ENCODE data around the gene NR2F6.

- TF ChIP-seq, protein P1, sequence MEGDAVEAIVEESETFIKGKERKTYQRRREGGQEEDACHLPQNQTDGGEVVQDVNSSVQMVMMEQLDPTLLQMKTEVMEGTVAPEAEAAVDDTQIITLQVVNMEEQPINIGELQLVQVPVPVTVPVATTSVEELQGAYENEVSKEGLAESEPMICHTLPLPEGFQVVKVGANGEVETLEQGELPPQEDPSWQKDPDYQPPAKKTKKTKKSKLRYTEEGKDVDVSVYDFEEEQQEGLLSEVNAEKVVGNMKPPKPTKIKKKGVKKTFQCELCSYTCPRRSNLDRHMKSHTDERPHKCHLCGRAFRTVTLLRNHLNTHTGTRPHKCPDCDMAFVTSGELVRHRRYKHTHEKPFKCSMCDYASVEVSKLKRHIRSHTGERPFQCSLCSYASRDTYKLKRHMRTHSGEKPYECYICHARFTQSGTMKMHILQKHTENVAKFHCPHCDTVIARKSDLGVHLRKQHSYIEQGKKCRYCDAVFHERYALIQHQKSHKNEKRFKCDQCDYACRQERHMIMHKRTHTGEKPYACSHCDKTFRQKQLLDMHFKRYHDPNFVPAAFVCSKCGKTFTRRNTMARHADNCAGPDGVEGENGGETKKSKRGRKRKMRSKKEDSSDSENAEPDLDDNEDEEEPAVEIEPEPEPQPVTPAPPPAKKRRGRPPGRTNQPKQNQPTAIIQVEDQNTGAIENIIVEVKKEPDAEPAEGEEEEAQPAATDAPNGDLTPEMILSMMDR (conservative IDR thresholded peaks at IDR 0.05): no peak
- no peak for TF ChIP-seq EZH2 (IDR thresholded peaks at IDR 0.05; ENCODE audit: low read depth)
Observed at GRCh38 chr19:17235300-17235970, 10.3 kb downstream of the NR2F6 start.
